ENCODE results near the gene GCG.

DNA sequence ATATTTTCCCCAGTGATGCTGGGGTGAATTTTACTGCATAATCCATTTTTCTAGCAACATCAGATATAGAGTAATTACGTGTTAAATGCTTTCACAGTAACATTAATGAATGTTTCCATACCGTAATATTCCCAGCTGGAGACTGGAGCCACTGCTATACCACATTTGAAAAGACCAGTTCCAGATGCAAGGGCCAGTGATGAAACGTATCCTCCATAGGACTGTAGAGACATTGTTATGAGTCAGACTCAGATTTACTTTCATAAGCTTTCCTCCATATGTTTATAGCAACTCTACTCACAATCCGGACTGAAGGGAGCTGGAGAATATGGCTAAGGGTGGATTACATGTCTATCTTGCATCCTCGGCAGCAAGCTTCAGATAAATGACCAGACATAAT is 22.7 kb upstream of the GCG start:
- no peak for TF ChIP-seq POLR2A (IDR thresholded peaks at IDR 0.05)
- TF ChIP-seq, protein P1, sequence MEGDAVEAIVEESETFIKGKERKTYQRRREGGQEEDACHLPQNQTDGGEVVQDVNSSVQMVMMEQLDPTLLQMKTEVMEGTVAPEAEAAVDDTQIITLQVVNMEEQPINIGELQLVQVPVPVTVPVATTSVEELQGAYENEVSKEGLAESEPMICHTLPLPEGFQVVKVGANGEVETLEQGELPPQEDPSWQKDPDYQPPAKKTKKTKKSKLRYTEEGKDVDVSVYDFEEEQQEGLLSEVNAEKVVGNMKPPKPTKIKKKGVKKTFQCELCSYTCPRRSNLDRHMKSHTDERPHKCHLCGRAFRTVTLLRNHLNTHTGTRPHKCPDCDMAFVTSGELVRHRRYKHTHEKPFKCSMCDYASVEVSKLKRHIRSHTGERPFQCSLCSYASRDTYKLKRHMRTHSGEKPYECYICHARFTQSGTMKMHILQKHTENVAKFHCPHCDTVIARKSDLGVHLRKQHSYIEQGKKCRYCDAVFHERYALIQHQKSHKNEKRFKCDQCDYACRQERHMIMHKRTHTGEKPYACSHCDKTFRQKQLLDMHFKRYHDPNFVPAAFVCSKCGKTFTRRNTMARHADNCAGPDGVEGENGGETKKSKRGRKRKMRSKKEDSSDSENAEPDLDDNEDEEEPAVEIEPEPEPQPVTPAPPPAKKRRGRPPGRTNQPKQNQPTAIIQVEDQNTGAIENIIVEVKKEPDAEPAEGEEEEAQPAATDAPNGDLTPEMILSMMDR (IDR thresholded peaks at IDR 0.05) = no peak
